ENCODE data around the gene CLEC16A.

CLEC16A gene

GRCh38 chr16:10926867-10927266 lies 17.5 kb upstream of the CLEC16A start:
- DNase-seq = no peak

- no peak for DNase-seq
Measured at GRCh38 chr16:10927497-10928112, 16.8 kb upstream of the CLEC16A start.

GRCh38 chr16:10929097-10929496 lies 15.3 kb upstream of the CLEC16A start:
- peak; percentile 88 for DNase-seq

- DNase-seq = peak; percentile 56
Measured at GRCh38 chr16:10929853-10930754, 14.3 kb upstream of the CLEC16A start.

GRCh38 chr16:10930755-10931093 lies 13.6 kb upstream of the CLEC16A start:
- DNase-seq = no peak

- DNase-seq = no peak
Measured at GRCh38 chr16:10931134-10931533, 13.2 kb upstream of the CLEC16A start.

- DNase-seq = no peak
Measured at GRCh38 chr16:10931977-10932632, 12.3 kb upstream of the CLEC16A start.

GRCh38 chr16:10932959-10933710 lies 11.2 kb upstream of the CLEC16A start:
- no peak for DNase-seq

- DNase-seq = no peak
Measured at GRCh38 chr16:10933865-10934264, 10.5 kb upstream of the CLEC16A start.

GRCh38 chr16:10934325-10935107 lies 9.8 kb upstream of the CLEC16A start:
- DNase-seq = no peak

- no peak for DNase-seq
Measured at GRCh38 chr16:10935226-10935915, 9.0 kb upstream of the CLEC16A start.

- DNase-seq = no peak
Measured at GRCh38 chr16:10936272-10936984, 7.9 kb upstream of the CLEC16A start.

GRCh38 chr16:10937068-10937859 lies 7.1 kb upstream of the CLEC16A start:
- DNase-seq = no peak

GRCh38 chr16:10938321-10938720 lies 6.0 kb upstream of the CLEC16A start:
- DNase-seq = no peak

- DNase-seq = no peak
Measured at GRCh38 chr16:10938796-10939648, 5.3 kb upstream of the CLEC16A start.

GRCh38 chr16:10939649-10940234 lies 4.6 kb upstream of the CLEC16A start:
- DNase-seq = no peak

- DNase-seq = peak; percentile 21
Measured at GRCh38 chr16:10940501-10941079, 3.8 kb upstream of the CLEC16A start.

Measured in DMS79 treated with DMSO at 0.1 percent for 48 hours (cell line).